Measurements from ENCODE around the gene PANX2. TPM values are rescaled to one million over a fixed set of nuclear protein-coding genes. Genes with fewer than 3 reads are reported as not detected.
A peak's percentile ranks its signal among the peaks of the same experiment; 100 is the strongest.

Gene PANX2
- total RNA-seq, 1 experiment from 2014 or later: not detected

GRCh38 chr22:50182176-50183081 lies 11.9 kb downstream of the PANX2 start:
- Histone ChIP-seq H3K4me1 (0 out of 2 replicates have a peak, but pooled peaks cover 5% of the 10 kb centered on the region), H3K4me3 (no peak overlapping the region), H3K36me3 (no peaks in the 10 kb centered on the region), H3K27ac (no peak overlapping the region), H3K9me3 (replicated peaks) (no peaks in the 10 kb centered on the region), H3K27me3 (no peaks in the 10 kb centered on the region)
- DNase-seq: no peak

DNA sequence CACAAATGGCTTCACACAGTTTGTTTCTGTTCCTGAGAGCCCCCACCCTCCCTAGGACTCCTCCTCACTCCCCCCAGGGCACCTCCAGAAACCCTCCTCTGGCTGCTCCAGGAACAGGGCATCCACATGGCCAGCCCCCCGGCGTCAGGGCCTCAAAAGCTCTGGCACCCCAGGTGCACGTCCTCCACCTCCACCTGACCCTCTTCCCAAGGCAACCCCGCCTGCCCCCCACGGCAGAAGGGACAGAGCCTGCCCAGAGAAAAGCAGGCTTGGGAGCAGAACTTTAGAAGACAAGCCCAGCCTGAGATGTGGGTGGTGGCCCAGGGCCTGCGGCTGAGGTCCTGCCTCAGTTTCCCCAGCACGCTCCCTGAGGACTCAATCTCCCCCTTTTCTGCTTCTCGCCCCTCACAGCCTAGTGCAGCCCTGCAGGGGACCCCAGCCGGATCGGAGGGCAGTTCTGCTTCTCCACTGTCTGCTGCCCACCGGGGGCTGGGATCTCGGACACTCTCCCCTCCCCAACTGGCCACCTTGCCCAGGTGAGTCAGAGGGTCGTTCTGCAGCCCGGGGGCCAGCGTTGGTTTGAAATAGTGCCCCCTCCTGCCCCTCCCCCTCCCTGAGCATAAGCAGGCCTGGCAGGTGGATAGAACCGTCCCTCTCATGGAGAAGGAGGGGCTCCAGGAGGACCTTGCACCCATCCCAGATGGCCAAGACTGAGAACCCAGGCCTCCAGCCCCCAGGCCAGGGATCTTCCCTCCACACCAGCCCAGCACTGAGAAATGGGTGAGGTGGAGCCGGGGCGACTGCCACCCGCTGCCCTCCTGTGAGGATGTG lies 12.8 kb downstream of the PANX2 start:
- Histone ChIP-seq H3K27me3 (no peaks in the 10 kb centered on the region), H3K27ac (no peak overlapping the region), H3K4me1 (0 out of 2 replicates have a peak, but pooled peaks cover 5% of the 10 kb centered on the region), H3K36me3 (no peaks in the 10 kb centered on the region), H3K4me3 (no peak overlapping the region), H3K9me3 (replicated peaks) (no peaks in the 10 kb centered on the region)
- no peak for DNase-seq

GRCh38 chr22:50184004-50184901 lies 13.7 kb downstream of the PANX2 start:
- Histone ChIP-seq H3K4me3 (no peak overlapping the region), H3K27ac (no peak overlapping the region)

GRCh38 chr22:50184902-50185374 lies 14.4 kb downstream of the PANX2 start:
- no peak for DNase-seq
- Histone ChIP-seq H3K4me1 (0 out of 2 replicates have a peak, but pooled peaks cover 5% of the 10 kb centered on the region), H3K4me3 (no peak overlapping the region; the same call in 1 of the 2 replicates), H3K36me3 (peaks cover 4% of the 10 kb centered on the region; the same call in 1 of the 2 replicates), H3K9me3 (replicated peaks) (no peaks in the 10 kb centered on the region), H3K27me3 (no peaks in the 10 kb centered on the region), H3K27ac (no peak overlapping the region)

More at GRCh38 chr22:50184004-50184901, 13.7 kb downstream of the PANX2 start:
- Histone ChIP-seq H3K27me3 (no peaks in the 10 kb centered on the region), H3K36me3 (peaks cover 4% of the 10 kb centered on the region; the same call in 1 of the 2 replicates), H3K9me3 (replicated peaks) (no peaks in the 10 kb centered on the region), H3K4me1 (0 out of 2 replicates have a peak, but pooled peaks cover 5% of the 10 kb centered on the region)
- DNase-seq: peak; percentile 69 to 76

GRCh38 chr22:50185375-50186087 lies 15.0 kb downstream of the PANX2 start, which contains the start of gene TRABD:
Gene TRABD, plus strand, starts transcription at chr22:50185913. Its CDS starts 7,148 bp downstream, at chr22:50193061.
- no peaks in the 10 kb centered on the region for H3K27me3 ChIP-seq
- H3K36me3 ChIP-seq: peaks cover 4% of the 10 kb centered on the region; the same call in 1 of the 2 replicates
- 0 out of 2 replicates have a peak, but pooled peaks cover 5% of the 10 kb centered on the region for H3K4me1 ChIP-seq
- peak within 1 kb of the TSS; percentile 84 for H3K4me3 ChIP-seq
- no peaks in the 10 kb centered on the region for H3K9me3 ChIP-seq (replicated peaks)
- DNase-seq: peak; percentile 94 to 97
- H3K27ac ChIP-seq: no peak within 1 kb of the TSS; the same call in 1 of the 2 replicates

GRCh38 chr22:50186181-50186714 lies 15.7 kb downstream of the PANX2 start:
- Histone ChIP-seq H3K27me3 (no peaks in the 10 kb centered on the region), H3K27ac (no peak overlapping the region; the same call in 1 of the 2 replicates), H3K4me3 (peak overlapping the region; percentile 84), H3K4me1 (peaks cover 5% of the 10 kb centered on the region; the same call in 1 of the 2 replicates), H3K36me3 (peaks cover 4% of the 10 kb centered on the region; the same call in 1 of the 2 replicates), H3K9me3 (replicated peaks) (no peaks in the 10 kb centered on the region)
- DNase-seq: no peak

GRCh38 chr22:50186761-50187523 lies 16.4 kb downstream of the PANX2 start:
- H3K4me3 ChIP-seq: peak overlapping the region; percentile 84
- peaks cover 4% of the 10 kb centered on the region; the same call in 1 of the 2 replicates for H3K36me3 ChIP-seq
- peaks cover 5% of the 10 kb centered on the region; the same call in 1 of the 2 replicates for H3K4me1 ChIP-seq
- H3K27me3 ChIP-seq: no peaks in the 10 kb centered on the region
- no peaks in the 10 kb centered on the region for H3K9me3 ChIP-seq (replicated peaks)
- H3K27ac ChIP-seq: no peak overlapping the region; the same call in 1 of the 2 replicates
- no peak for DNase-seq

DNA sequence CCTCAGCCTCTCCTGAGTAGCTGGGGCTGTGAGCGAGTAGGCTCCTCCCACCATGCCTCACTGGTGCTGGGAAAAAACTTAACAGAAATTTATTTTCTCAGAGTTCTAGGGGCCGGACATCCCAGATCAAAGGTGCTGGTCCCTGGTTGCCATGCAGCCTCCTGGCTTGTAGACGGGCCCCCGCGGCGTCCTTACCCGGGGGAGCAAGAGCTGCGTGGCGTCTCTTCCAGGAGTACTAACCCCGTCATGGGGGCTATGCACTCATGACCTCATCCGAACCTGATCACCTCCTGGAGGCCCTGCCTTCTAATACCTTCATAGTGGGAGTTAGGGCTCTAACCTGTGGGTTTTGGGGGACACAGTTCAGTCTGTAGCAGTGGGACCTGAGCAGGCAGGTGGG lies 17.8 kb downstream of the PANX2 start:
- H3K4me1 ChIP-seq: peaks cover 5% of the 10 kb centered on the region; the same call in 1 of the 2 replicates
- no peaks in the 10 kb centered on the region for H3K9me3 ChIP-seq (replicated peaks)

GRCh38 chr22:50189184-50189848 lies 18.8 kb downstream of the PANX2 start:
- DNase-seq: no peak
- Histone ChIP-seq H3K4me1 (peaks cover 5% of the 10 kb centered on the region; the same call in 1 of the 2 replicates), H3K9me3 (replicated peaks) (no peaks in the 10 kb centered on the region), H3K4me3 (no peak overlapping the region), H3K36me3 (peaks cover 8% of the 10 kb centered on the region), H3K27me3 (no peaks in the 10 kb centered on the region), H3K27ac (no peak overlapping the region)

More for the DNA sequence above, 17.8 kb downstream of the PANX2 start:
- Histone ChIP-seq H3K36me3 (peaks cover 4% of the 10 kb centered on the region; the same call in 1 of the 2 replicates), H3K4me3 (no peak overlapping the region), H3K27me3 (no peaks in the 10 kb centered on the region), H3K27ac (no peak overlapping the region)
- no peak for DNase-seq

DNA sequence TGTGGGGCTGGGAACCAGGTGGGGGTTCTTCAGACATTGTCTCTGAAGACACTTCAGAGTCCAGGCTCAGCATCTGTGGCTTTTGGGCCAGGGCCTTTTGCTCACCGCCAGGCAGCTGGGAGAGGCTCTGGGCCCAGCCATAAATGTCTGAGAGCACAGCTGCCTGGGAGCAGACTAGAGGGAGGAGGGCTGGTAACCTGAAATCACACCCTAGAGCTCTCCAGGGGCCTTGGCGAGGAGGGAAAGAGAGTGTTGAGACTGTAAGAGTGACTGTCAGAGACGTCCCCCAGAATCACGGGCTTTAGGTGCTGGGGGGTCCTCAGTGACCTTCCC lies 19.3 kb downstream of the PANX2 start:
- no peak overlapping the region for H3K4me3 ChIP-seq
- H3K36me3 ChIP-seq: peaks cover 13% of the 10 kb centered on the region
- no peak for DNase-seq

DNA sequence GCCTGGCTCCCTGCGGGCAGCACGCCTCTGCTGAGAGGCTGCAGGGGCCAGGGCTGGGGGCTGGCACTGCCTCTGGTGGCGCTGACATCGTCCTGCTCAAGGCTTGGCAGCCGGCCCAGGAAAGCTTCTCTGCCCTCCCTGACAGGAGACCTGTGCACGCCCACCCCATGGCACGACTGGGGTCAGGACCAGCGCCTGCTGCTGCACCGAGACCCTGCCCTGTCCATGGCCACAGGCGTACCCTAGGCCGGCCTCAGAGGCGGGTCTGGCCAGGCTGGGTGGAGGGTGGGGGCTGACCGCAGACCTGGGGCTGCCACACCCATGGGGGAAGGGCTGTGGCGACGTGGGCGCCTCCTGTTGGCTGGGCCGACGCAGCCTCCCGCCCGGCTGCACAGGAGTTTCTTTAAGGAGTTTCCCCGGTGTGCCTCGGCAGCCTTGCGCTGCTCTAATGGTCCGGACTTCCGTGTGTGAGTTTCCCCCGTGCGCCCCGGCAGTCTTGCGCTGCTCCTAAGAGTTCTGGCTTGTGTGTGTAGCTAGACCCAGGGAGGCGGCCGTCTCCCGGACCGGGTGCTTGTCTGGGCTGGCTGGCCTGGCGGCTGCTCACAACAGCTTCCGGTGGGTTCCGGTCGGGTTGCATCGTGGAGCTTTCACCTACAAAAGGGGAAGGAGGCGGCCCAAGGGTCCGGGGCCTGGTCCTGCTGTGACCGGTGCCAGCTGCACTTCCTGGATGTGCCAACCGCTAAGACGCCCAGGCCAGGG lies 19.8 kb downstream of the PANX2 start:
- Histone ChIP-seq H3K27ac (no peak overlapping the region), H3K27me3 (no peaks in the 10 kb centered on the region), H3K36me3 (peaks cover 15% of the 10 kb centered on the region), H3K4me3 (no peak overlapping the region), H3K4me1 (peaks cover 3% of the 10 kb centered on the region; the same call in 1 of the 2 replicates), H3K9me3 (replicated peaks) (no peaks in the 10 kb centered on the region)
- DNase-seq: no peak

More for the DNA sequence above, 19.3 kb downstream of the PANX2 start:
- peaks cover 3% of the 10 kb centered on the region; the same call in 1 of the 2 replicates for H3K4me1 ChIP-seq
- H3K27ac ChIP-seq: no peak overlapping the region
- no peaks in the 10 kb centered on the region for H3K9me3 ChIP-seq (replicated peaks)
- no peaks in the 10 kb centered on the region for H3K27me3 ChIP-seq

All from SJCRH30 (cell line).